HUES64 (cell line): ENCODE results near the gene BTBD9.

ENCODE experiments used
- H3K27ac ChIP-seq: 2 replicates; pipeline ENCODE4 v1.7.0; 2013; ENCODE audit warnings: low read depth, low read length, inconsistent platforms
- H3K27me3 ChIP-seq: 2 replicates; pipeline ENCODE4 v1.6.1; 2013; ENCODE audit warnings: mild to moderate bottlenecking, low read length; ENCODE audit not compliant: insufficient read depth
- H3K36me3 ChIP-seq: 2 replicates; pipeline ENCODE4 v1.6.1; 2013; ENCODE audit warnings: mild to moderate bottlenecking, low read length; ENCODE audit not compliant: insufficient read depth
- H3K4me1 ChIP-seq: 2 replicates; pipeline ENCODE4 v1.6.1; 2013; ENCODE audit warnings: mild to moderate bottlenecking, low read length, moderate library complexity; ENCODE audit not compliant: insufficient read depth
- H3K4me3 ChIP-seq: 2 replicates; pipeline ENCODE4 v1.5.1; 2013; ENCODE audit warnings: mild to moderate bottlenecking, low read length, moderate library complexity
- H3K9ac ChIP-seq: 2 replicates; pipeline ENCODE4 v1.6.1; 2013; ENCODE audit warnings: mild to moderate bottlenecking, low read depth, low read length
- H3K9me3 ChIP-seq: 2 replicates; pipeline ENCODE4 v1.6.1; 2013; ENCODE audit warnings: low read depth, low read length; ENCODE audit not compliant: insufficient read depth
- WGBS: fragments of 150-250, 120-280 bp; methylation state at CpG from one replicate; pipeline ENCODE4 v1.1.7; 2013; ENCODE audit warnings: missing lambda C conversion rate; 5-methylcytosine and 5-hydroxymethylcytosine counted together

BTBD9 gene

DNA sequence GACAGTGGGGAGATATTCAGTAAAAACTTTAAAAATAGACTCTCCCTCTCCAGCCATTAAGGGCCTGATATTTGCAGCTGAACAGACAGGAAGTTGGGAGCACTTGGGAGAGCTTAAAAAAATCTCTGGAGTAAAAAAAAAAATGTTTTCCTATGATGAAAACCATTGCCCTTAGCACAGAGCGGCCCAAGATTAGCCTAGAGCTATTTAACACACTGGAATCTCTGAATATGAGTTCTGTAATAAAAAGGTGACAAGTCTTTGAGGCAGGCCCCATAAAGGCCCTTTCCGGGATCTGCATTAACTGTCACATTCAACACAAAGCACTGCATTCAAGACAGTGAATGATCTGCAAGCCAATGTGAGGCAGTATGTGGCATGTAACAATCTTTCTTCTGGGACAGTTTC, 426.5 kb downstream of the BTBD9 start:
- Histone ChIP-seq H3K27ac (peak overlapping the region; percentile 73; the same call in 1 of the 2 replicates), H3K9me3 (no peaks in the 10 kb centered on the region), H3K9ac (no peak overlapping the region), H3K4me3 (no peak overlapping the region), H3K27me3 (no peaks in the 10 kb centered on the region), H3K4me1 (peaks cover 35% of the 10 kb centered on the region), H3K36me3 (no peaks in the 10 kb centered on the region)
- WGBS: 84% methylated on average over 2 of the region's 2 CpGs

DNA sequence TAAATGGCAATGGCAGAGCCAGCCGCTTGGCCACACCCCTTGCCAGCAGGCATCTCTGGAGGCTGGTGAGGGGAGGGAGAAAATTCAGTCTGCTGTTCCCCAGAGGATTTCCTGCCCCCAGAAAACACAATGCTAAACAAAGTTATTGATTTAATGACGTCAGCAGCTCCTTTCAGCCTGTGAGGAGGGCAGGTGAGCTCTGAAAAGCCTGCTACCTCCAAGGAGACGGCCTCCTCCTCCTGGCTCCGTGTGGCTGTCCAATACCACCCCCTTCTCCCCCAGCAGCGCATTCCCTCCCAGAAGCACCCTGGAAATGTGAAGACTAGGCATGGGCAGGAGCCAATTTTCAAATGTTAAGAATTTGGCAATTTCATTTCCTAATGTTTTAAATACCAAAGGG, 427.1 kb downstream of the BTBD9 start:
- H3K36me3 ChIP-seq: no peaks in the 10 kb centered on the region
- no peaks in the 10 kb centered on the region for H3K27me3 ChIP-seq
- H3K9ac ChIP-seq: no peak overlapping the region
- peak overlapping the region; percentile 73; the same call in 1 of the 2 replicates for H3K27ac ChIP-seq
- WGBS: 34% methylated on average over 5 of the region's 5 CpGs
- H3K4me3 ChIP-seq: no peak overlapping the region
- H3K9me3 ChIP-seq: no peaks in the 10 kb centered on the region
- H3K4me1 ChIP-seq: peaks cover 35% of the 10 kb centered on the region

DNA sequence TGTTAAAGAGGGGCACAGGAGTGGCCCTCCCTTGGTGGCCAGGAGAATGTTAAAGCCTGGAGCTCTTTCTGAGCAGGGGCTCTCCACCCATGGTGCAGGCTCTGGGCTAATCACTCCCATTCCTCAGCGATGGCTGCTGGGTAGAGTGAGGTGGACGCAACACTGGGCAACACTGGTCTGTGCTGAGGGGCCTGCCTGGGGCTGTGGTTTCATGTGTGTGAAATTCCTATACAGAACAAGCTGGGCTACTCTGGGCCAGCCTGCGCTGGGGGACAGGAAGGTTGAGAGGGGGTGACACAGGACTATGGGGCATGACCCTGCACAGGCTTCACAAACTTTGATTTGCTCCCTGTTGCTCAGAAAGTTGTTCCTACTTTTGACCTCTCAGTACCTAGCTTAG, 427.6 kb downstream of the BTBD9 start:
- no peaks in the 10 kb centered on the region for H3K27me3 ChIP-seq
- no peaks in the 10 kb centered on the region for H3K9me3 ChIP-seq
- WGBS: 97% methylated on average over 3 of the region's 3 CpGs
- H3K9ac ChIP-seq: no peak overlapping the region
- H3K27ac ChIP-seq: no peak overlapping the region; the same call in 1 of the 2 replicates
- H3K36me3 ChIP-seq: no peaks in the 10 kb centered on the region
- H3K4me3 ChIP-seq: no peak overlapping the region
- peaks cover 37% of the 10 kb centered on the region for H3K4me1 ChIP-seq

DNA sequence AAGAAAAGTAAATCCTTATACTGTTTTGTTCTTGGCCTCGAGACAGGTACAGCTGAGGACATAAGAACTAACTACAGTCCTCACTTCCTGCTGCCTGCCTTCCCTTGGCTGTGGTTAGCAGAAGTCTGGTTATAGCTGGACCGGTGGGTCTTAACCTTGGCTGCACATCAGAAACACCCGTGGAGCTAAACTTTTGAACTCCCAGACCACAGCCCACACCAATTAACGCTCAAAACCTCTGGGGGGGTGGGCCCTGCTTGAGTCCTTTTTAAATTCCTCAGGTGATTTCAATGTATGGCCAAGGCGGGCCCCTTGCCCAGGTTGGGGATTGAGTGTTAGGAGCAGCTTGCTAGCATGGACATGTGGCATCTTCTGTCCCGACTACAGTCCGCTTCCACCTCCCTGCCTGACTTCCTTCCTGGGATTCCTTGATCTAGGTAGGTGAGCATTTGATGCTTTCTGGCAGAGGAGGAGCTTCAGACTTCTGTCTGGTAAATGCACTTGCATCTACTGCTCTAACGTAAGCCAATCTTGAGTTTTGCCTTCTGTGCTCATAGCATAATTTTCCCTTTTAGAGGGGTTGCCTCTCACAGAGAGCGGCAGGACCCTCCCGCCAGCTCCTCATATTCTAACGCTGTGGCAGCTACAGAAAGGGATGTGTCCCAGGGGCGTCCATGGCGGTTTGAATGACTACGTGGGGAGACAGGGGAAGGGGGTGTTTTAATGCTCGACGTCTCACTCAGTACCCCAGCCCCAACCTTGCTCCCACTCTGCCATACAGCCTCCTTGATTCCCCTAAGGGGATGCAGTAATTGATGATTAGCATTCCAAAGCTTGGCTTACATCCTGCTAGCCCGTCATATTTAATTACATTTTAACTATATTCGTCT, 430.1 kb downstream of the BTBD9 start:
- Histone ChIP-seq H3K4me1 (peaks cover 32% of the 10 kb centered on the region), H3K4me3 (no peak overlapping the region), H3K27ac (no peak overlapping the region), H3K9ac (no peak overlapping the region), H3K9me3 (no peaks in the 10 kb centered on the region), H3K36me3 (no peaks in the 10 kb centered on the region), H3K27me3 (no peaks in the 10 kb centered on the region)
- 87% methylated on average over 16 of the region's 18 CpGs for WGBS

DNA sequence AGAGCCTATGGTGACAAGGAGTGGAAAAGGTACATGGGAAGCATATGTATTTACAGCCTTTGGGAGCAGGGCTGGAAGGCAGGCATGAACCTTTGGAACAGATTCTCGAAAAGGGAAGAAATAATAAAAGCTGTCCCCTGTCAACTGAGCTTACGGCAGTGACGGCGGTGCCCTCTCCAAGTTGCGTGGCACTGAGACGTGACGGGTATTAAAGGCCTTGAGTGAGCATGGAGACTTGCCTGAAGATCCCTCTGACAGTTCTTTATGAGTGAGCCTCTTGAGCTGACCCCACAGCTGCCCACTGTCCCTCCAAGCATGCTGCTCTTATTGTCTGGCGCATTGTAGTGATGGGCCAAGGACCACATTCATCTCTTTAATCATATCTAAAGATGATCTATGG, 431.7 kb downstream of the BTBD9 start:
- no peak overlapping the region for H3K4me3 ChIP-seq
- no peaks in the 10 kb centered on the region for H3K9me3 ChIP-seq
- H3K27ac ChIP-seq: no peak overlapping the region
- WGBS: 95% methylated on average over 8 of the region's 8 CpGs
- no peak overlapping the region for H3K9ac ChIP-seq
- no peaks in the 10 kb centered on the region for H3K27me3 ChIP-seq
- no peaks in the 10 kb centered on the region for H3K36me3 ChIP-seq
- H3K4me1 ChIP-seq: peaks cover 28% of the 10 kb centered on the region

DNA sequence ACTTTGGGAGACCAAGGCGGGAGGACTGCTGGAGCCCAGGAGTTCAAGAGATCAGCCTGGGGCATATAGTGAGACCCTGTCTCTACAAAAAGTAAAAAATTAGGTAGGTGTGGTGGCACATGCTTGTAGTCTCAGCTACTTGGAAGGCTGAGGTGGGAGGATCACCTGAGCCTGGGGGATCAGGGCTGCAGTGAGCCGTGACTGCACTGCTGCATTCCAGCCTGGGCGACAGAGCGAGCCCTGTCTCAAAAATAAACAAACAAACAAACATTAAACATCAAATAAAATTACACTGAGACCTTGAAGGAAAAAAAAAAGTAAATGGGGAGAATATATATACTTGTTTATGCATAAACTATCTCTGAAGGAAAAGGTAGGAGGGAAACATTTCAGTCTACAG, 432.4 kb downstream of the BTBD9 start:
- Histone ChIP-seq H3K9ac (no peak overlapping the region), H3K9me3 (no peaks in the 10 kb centered on the region), H3K36me3 (no peaks in the 10 kb centered on the region), H3K27me3 (no peaks in the 10 kb centered on the region), H3K27ac (no peak overlapping the region), H3K4me1 (peaks cover 21% of the 10 kb centered on the region), H3K4me3 (no peak overlapping the region)
- 90% methylated on average over 2 of the region's 4 CpGs for WGBS

DNA sequence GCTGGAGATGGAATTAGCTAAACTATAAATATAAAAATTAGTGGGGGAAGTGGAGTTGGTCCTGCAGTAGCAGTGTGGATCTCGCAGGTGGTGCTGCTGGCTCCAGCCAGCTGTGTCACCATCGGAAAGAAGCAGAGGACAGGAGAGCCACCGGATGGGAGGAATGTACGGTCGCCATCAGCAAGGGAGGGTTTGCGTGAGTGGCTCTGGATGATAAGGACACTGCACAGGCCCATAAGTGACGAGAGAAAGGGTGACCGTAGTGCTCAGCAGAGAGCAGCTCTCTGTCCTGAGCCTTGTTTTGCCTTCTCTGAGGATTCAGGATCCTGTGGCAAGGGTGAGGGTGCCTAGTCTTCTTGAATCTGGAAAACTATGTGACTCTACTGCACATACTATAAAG, 441.5 kb downstream of the BTBD9 start:
- Histone ChIP-seq H3K4me1 (peaks cover 4% of the 10 kb centered on the region; the same call in 1 of the 2 replicates), H3K36me3 (no peaks in the 10 kb centered on the region), H3K9ac (no peak overlapping the region), H3K4me3 (no peak overlapping the region), H3K27ac (no peak overlapping the region), H3K27me3 (no peaks in the 10 kb centered on the region), H3K9me3 (no peaks in the 10 kb centered on the region)
- 90% methylated on average over 8 of the region's 8 CpGs for WGBS

DNA sequence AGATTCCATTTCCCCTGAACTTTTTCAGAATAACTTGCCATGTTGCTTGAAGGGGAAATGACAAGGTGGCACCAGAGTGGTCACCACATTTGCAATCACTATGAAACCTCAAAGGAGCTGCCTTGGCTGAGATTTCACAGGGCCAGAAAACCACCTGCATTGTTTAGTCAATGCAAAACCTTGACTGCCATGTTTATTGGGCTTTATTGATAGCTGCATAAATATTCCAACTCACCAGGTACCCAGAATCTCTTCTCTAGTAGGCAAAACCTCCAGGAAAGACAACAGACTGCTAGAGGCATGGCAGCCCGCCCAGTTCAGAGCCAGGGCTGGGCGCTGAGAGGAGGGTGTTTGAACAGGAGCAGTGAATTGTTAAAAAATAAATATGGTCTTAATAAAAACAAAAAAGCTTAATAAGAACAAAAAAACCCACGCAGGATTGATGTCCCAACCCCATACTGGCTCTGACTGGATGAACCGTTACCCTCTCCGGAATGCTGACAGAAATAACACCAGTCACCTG, 444.6 kb downstream of the BTBD9 start:
- H3K27ac ChIP-seq: no peak overlapping the region
- no peaks in the 10 kb centered on the region for H3K36me3 ChIP-seq
- WGBS: 96% methylated on average over 3 of the region's 5 CpGs

DNA sequence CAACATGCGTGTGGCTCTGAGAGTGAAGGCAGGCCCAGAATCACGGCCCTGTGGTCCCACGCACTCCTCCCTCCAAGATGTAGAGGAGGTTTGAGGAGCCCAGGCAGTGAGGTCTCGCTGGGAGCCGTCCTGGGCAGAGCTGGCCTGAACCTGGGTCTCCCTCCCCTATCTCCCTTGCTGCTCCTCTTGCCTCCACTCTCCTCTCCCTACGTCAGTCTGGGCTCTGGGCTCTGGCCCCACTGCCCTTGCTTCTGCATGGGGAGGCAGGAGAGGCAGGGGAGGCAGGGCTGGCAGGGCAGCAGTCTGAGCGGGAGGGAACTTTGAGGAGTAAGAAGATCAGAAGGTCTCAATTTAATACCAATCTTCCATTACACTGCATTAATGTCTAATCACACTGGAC, 445.1 kb downstream of the BTBD9 start:
- H3K27ac ChIP-seq: no peak overlapping the region
- WGBS: 96% methylated on average over 7 of the region's 7 CpGs
- H3K4me3 ChIP-seq: no peak overlapping the region
- H3K36me3 ChIP-seq: no peaks in the 10 kb centered on the region
- no peaks in the 10 kb centered on the region for H3K27me3 ChIP-seq
- H3K9me3 ChIP-seq: no peaks in the 10 kb centered on the region
- peaks cover 19% of the 10 kb centered on the region for H3K4me1 ChIP-seq
- H3K9ac ChIP-seq: no peak overlapping the region

More for the DNA sequence above, 444.6 kb downstream of the BTBD9 start:
- H3K4me1 ChIP-seq: peaks cover 19% of the 10 kb centered on the region
- no peaks in the 10 kb centered on the region for H3K9me3 ChIP-seq
- no peaks in the 10 kb centered on the region for H3K27me3 ChIP-seq
- no peak overlapping the region for H3K9ac ChIP-seq
- no peak overlapping the region for H3K4me3 ChIP-seq

DNA sequence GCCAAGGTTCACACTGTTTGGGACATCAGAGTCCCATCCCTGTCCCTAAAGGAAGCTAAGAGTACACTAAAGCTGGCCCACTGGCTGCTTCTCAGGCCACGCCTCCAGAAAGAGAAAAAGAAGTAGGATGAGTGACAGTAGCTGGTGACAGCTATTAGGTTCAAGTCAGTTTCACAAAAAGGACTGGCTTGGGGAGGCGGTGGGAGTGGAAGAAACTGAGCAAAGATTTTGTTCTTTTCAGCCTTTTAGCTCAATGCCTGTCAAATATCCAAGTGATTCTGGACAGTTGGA, 445.5 kb downstream of the BTBD9 start:
- Histone ChIP-seq H3K4me3 (no peak overlapping the region), H3K36me3 (no peaks in the 10 kb centered on the region), H3K9me3 (no peaks in the 10 kb centered on the region), H3K27ac (no peak overlapping the region), H3K4me1 (peaks cover 19% of the 10 kb centered on the region), H3K9ac (no peak overlapping the region), H3K27me3 (no peaks in the 10 kb centered on the region)
- WGBS: 94% methylated on average over 2 of the region's 2 CpGs

DNA sequence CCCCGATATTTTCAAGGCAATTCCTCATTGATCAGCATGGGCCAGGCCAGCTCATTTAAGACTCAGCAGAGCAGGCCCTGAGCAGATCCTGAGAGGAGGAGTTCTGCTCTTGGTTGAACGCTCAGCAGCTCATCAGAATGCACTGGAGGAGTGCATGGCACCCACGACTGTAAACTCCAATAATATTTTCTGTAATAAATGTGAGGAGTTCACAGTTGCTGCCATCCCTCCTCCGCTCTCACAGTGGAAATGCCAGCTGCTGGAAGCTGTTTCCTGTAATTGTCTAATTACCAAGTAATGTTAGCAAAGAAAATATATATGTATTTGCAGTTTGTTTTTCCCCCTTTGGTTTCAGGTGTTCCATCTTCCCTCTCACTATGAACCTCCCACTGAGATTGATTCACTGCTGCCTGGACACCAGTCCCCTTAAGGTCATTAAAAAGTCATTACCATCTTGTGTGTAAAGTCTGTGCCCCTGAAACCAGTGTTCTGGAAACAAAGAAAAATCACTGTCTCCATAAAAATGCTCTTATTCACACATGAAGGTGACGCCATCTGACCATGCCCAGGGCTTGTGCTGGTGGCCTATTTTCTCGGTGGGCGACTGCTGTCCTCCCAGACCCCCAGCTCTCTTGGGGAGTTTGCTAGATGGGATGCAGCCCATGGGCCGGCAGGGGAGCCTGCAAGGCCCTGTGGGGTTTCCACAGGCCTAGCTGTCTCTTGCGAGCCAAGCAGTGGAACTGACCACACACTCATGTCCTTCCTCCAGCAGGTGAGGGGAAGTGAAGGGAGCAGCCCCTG, 446.0 kb downstream of the BTBD9 start:
- whole genome bisulfite sequencing: 86% methylated on average over 9 of the region's 9 CpGs
- H3K36me3 ChIP-seq: no peaks in the 10 kb centered on the region
- H3K27ac ChIP-seq: no peak overlapping the region; the same call in 1 of the 2 replicates

More for the DNA sequence above, 446.0 kb downstream of the BTBD9 start:
- Histone ChIP-seq H3K9ac (no peak overlapping the region), H3K4me3 (no peak overlapping the region), H3K9me3 (no peaks in the 10 kb centered on the region), H3K4me1 (peaks cover 19% of the 10 kb centered on the region), H3K27me3 (no peaks in the 10 kb centered on the region)
